ENCODE results near the gene TOP3B. TPM values are rescaled to one million over a fixed set of nuclear protein-coding genes. Genes with fewer than 3 reads are reported as not detected.

TOP3B gene
- total and polyA plus RNA-seq, 9 of the 15 experiments (the other 6 are each of a cell fraction or from before 2014, with no cell fraction given): 3.0 to 188 (median 112) TPM

- H2AFZ ChIP-seq (ENCODE audit: low read depth, low read length): peak overlapping the region; percentile 2
- CTCF ChIA-PET (ENCODE audit: low intra/inter-chr PET ratio): no interaction called here
- H3K4me1 ChIP-seq (replicated peaks in 1 of 2; ENCODE audit: control insufficient read depth in 2 of 2, insufficient read depth in 2 of 2, low read length in 2 of 2): peaks cover 9 to 22% of the 10 kb centered on the region in 2 experiments
- FAIRE-seq: no peak
- H3K9ac ChIP-seq (ENCODE audit: insufficient read depth in 1 of 2, low read depth in 2 of 2, low read length in 2 of 2): no peak overlapping the region
- H3K9me1 ChIP-seq (ENCODE audit: control insufficient read depth, insufficient read depth, low read length): no peaks in the 10 kb centered on the region
- no peak overlapping the region for H3K4me3 ChIP-seq
- no peaks in the 10 kb centered on the region for H4K20me1 ChIP-seq (replicated peaks; ENCODE audit: control insufficient read depth, insufficient read depth, low read length)
- POLR2A ChIA-PET: interaction anchor here (0.5 to 22.7 kb wide), 10 partner anchors 9 to 1280 kb away, joined by 3 to 382 read pairs (median 4); partner anchors contain the start of gene TOP3B
- no peaks in the 10 kb centered on the region for H3K79me2 ChIP-seq (ENCODE audit: control insufficient read depth, insufficient read depth, low read length)
- H3K27me3 ChIP-seq (ENCODE audit: control insufficient read depth in 2 of 2, insufficient read depth in 2 of 2, low read length in 2 of 2): no peaks in the 10 kb centered on the region
- in situ Hi-C loops (cut with MboI): no loop called here
- no peak overlapping the region for H3K27ac ChIP-seq (ENCODE audit: extremely low read depth, low read depth, low read length)
- intact Hi-C loops (cut with micrococcal nuclease): no loop called here
- WGBS (ENCODE audit: insufficient coverage, low coverage, missing lambda C conversion rate): 56% methylated on average over 5 of the region's 5 CpGs
- no peak for DNase-seq (ENCODE audit: extremely low read depth in 1 of 4, low spot score in 3 of 4)
- BruUV-seq (replicated peaks): no TSS peak
- H3K36me3 ChIP-seq (ENCODE audit: control insufficient read depth, insufficient read depth, low read length): no peaks in the 10 kb centered on the region
- no peak overlapping the region for H3K4me2 ChIP-seq (ENCODE audit: insufficient read depth, low read length)
- ATAC-seq: no peak
- H3K9me3 ChIP-seq (replicated peaks; ENCODE audit: control insufficient read depth, insufficient read depth, low read depth, low read length): no peaks in the 10 kb centered on the region
- TF ChIP-seq ZNF232 (CRISPR knock-in tag; IDR thresholded peaks at IDR 0.05) (0 out of 2 replicates have a peak, but pooled peaks have one; percentile 55), NFIC (IDR thresholded peaks at IDR 0.05) (no peak), LARP7 (IDR thresholded peaks at IDR 0.05) (no peak), ZNF431 (CRISPR knock-in tag; IDR thresholded peaks at IDR 0.05) (no peak), ARID3B (CRISPR knock-in tag; IDR thresholded peaks at IDR 0.05; ENCODE audit: borderline replicate concordance) (no peak), SETDB1 (IDR thresholded peaks at IDR 0.05; ENCODE audit: low read length) (no peak), DACH1 (IDR thresholded peaks at IDR 0.05; ENCODE audit: partially characterized antibody) (no peak), ATF3 (IDR thresholded peaks at IDR 0.05) (no peak), ATF3 (CRISPR knock-in tag; conservative IDR thresholded peaks at IDR 0.05) (0 out of 2 replicates have a peak, but pooled peaks have one; percentile 16), ZNF282 (CRISPR knock-in tag; IDR thresholded peaks at IDR 0.05) (no peak), ZMIZ1 (IDR thresholded peaks at IDR 0.05; ENCODE audit: low read depth in 2 of 2, low read length in 2 of 2) (no peak), ZBTB49 (CRISPR knock-in tag; IDR thresholded peaks at IDR 0.05; ENCODE audit: borderline replicate concordance) (peak; percentile 96), HDAC2 (IDR thresholded peaks at IDR 0.05) (no peak), HES1 (IDR thresholded peaks at IDR 0.05; ENCODE audit: low read depth) (no peak)
These were observed 13.7 kb upstream of the TOP3B start for GRCh38 chr22:21996175-21996720.
